NCI-H128 (cell line): ENCODE measurements around the gene CRTC1.

Experiments used
- DNase-seq: peaks from one replicate; lab custom pipeline; 2025; ENCODE audit not compliant: unreplicated experiment; lab: John Stamatoyannopoulos, UW

The CRTC1 gene

GRCh38 chr19:18765224-18765623, 81.7 kb downstream of the CRTC1 start:
- DNase-seq = no peak

DNA sequence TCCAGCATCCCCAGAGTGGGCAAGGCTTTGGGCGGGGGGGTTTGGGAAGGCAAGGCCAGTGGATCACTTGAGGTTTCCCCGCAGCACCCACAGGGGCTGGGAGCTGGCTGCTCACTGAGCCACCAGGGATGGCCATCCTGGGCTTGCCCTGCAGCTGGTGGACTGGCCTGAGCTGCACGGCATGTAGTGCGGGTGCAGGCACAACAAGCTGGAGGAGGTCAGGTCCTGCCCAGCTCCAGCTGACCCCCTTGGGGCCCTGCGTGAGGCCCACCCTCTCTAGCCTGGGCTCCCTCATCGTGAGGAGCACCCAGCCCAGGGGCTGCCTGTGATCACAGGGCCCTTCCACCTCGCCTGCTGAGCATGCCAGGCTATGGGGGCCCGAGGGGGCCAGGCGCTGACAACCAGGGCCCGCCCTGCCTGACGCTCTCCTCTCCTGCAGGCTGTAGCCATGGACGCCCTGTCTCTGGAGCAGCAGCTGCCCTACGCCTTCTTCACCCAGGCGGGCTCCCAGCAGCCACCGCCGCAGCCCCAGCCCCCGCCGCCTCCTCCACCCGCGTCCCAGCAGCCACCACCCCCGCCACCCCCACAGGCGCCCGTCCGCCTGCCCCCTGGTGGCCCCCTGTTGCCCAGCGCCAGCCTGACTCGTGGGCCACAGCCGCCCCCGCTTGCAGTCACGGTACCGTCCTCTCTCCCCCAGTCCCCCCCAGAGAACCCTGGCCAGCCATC, 84.7 kb downstream of the CRTC1 start:
- no peak for DNase-seq

GRCh38 chr19:18768997-18769891, 85.8 kb downstream of the CRTC1 start:
- DNase-seq = no peak

- no peak for DNase-seq
Observed at GRCh38 chr19:18769989-18770528, 86.6 kb downstream of the CRTC1 start.

DNA sequence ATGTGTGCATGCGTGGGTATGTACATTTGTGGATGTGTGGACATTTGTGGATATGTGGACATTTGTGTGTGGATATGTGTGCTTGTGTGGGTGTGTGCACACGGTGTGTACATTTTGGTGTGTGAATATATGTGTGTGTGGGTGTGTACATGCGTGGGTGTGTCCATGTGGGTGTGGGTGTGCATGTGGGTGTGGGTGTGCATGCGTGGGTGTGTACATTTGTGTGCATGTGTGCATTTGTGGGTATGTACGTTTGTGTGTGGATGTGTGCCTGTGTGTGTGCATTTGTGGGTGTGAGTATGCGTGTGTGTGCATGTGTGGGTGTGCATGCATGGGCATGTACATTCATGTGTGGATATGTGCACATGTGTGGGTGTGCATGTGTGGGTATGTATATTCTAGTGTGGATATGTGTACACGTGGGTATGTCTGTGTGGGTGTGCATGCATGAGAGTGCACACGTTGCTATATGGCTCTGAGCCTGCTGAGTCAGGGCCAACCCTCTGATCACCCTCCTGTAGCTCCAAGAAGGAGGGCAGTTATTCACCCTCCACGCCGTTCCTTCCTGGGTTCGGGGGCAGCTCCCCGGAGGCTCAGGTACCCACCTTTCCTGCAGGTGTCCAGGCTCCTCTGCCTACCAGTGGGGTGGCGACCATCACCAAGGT, 87.3 kb downstream of the CRTC1 start:
- DNase-seq = no peak

GRCh38 chr19:18771328-18772242, 88.1 kb downstream of the CRTC1 start:
- DNase-seq = no peak

DNA sequence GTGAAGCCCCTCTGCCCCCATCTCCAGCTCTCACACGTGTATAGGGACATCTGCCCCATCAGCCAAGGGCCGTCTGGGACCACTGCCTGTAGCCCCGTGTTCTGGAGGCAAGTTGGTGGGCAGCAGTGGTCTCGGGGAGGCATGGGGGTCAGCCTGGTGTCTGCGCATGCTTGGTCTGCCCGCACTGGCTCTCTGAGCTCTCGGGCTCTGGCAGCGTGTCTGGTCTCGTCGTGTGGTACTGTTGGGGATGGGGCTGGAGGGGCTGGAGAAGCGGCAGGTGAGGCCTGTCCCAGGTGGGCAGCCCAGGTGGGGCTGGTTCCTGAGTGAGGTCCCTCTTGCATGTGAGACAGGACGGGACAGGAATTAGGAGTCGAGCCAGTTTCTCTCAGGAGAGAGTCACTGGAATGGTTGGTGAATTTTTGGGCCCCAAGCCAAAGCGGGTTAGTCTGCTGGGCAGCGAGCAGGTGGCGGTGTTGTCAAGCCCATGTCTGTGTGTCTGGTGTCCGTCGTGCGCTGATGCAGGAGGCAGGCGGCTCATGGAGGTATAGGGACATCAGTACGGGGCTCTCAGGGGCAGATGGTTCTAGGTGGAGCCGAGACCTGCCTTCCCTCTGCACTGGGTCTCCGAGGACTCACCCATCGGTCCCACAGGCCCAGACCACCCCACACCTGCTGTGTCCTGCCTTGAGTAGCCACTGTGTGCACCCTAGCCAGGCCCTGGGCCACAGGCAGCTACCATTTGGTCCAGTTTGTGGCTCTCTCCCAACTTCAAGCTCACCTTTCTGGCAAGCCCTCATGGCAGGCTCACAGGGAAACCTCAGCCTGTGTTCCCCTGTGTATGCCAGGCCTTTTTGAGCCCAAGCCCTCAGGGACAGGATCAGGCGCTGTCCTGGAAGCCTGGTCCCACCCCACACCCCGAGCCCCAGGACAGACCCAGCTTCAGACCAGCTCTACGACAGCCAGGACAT, 89.4 kb downstream of the CRTC1 start:
- DNase-seq = no peak

DNA sequence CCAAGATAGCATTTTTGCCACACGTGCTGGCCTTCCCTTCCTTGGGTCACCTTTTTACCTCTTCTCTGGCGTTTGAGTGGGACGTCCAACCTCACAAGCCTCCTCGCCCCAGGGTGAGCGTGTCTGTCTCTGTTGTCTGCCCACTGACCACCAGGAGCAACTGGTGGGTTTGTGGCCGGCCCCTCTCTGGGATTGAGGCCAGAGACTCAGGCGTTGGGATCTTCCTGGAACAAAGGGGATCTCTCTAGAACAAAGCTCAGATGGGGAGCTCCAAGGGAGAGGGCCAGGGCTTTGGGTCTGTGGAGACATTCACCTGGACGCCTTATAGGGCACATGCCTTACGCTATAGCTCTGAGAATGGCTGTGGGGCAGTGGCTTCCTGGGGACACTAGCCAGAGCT, 90.2 kb downstream of the CRTC1 start:
- no peak for DNase-seq

- no peak for DNase-seq
Observed at GRCh38 chr19:18774107-18774506, 90.6 kb downstream of the CRTC1 start.

DNA sequence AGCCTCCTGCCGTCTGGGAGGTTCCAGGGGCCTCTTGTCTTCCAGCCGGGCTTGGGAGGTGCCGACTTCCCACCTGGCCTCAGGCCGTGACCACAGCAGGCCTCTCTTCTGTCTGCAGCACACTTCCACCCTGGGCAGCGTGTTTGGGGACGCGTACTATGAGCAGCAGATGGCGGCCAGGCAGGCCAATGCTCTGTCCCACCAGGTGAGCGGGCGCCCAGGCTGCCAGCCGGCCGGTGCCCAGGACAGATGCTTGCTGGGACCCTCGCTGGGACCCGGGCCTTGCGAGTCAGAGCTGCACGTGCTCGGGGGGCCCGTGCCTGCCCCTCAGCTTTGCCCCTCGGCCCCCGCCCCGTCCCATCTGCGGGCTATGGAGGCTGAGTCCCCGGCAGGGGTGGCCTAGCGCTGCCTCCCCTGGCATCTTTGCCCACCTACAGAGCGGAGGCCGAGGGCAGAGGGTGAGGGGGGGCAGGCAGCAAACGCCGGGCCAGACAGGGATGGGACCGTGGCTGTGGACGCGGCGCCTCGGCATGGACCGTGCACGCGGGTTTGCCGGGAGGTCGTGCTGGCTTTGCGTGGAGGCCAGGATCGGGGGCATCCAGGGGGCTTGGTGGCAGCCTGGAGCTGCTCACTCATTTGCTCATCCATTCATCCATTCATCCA, 91.4 kb downstream of the CRTC1 start:
- DNase-seq = no peak

- no peak for DNase-seq
Observed at GRCh38 chr19:18775586-18776287, 92.3 kb downstream of the CRTC1 start.

GRCh38 chr19:18776288-18776594, 92.8 kb downstream of the CRTC1 start:
- DNase-seq = no peak

DNA sequence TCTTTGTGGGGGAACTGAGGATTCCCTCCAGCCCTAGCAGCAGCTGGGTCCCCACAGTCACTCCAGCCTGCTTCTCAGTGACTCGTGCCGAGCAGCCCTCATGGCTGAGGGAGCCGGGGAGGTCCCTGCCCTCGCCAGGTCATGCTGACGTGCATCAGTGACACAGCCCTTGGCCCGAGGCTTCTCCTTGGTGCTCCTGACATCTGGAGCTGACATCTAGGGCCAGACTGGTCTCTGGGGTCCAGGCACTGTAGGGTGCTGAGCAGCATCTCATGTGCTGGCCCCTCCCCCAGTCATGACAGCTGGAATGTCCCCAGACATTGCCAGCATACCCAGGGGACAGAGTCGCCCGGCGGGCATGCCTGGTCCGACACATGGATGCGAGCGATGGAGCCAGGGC, 93.3 kb downstream of the CRTC1 start:
- DNase-seq = no peak

GRCh38 chr19:18777301-18778075, 94.0 kb downstream of the CRTC1 start:
- DNase-seq = no peak

- no peak for DNase-seq
Observed at GRCh38 chr19:18778076-18778389, 94.6 kb downstream of the CRTC1 start.

DNA sequence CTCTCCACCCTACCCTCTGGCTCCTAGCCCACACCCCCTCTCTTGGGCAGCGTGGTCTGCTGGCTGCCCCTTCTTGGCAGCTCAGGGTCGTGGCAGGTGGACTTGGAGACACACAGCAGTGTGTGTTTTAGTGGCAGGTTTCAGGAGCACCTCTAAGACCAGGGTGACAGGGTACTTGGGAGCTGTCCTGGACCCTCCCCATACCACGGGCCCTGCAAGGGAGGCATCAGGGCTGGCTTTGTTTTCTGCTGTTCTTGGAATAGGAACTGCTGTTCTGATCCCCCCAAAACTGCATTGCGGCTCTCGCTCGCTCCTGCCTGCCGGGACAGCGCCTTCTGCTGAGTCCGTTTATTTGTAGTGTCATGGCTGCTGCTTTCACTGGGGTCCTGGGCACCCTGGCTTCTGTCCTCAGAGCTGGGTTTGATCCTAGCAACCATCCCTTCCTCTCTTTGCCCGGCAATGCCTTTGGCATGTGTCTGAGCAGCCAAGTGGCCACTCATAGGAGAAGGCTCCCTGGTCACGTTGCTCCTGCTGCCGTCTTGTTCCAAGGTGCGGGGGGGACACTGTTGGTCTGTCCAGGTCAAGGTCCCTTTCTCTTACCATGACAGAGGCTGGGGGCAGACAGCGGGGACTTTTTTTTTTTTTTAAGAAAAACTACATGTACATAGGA, 95.5 kb downstream of the CRTC1 start:
- no peak for DNase-seq

GRCh38 chr19:18780081-18780480, 96.6 kb downstream of the CRTC1 start:
- no peak for DNase-seq
